Effector memory CD4-positive, alpha-beta T cell (primary cell): ENCODE measurements around the gene TMEM222.
"Not testable (repeated sequence)": the region's sequence is repeated elsewhere in the genome, so short reads cannot be mapped to it uniquely, and the experiment has no call there.

Experiments
- DNase-seq, 3 donors: peaks; one replicate each; pipeline ENCODE4 v3.0.0-alpha.2; 2020
- H3K27ac ChIP-seq: 2 replicates; pipeline ENCODE4 v1.7.0; 2013; ENCODE audit warnings: mild to moderate bottlenecking, low read length, moderate library complexity; ENCODE audit not compliant: insufficient read depth, poor library complexity, severe bottlenecking
- H3K27me3 ChIP-seq: replicated peaks from 2 replicates; pipeline ENCODE4 v1.7.0; 2013; ENCODE audit warnings: mild to moderate bottlenecking, low read length; ENCODE audit not compliant: insufficient read depth, control insufficient read depth, poor library complexity, severe bottlenecking
- H3K36me3 ChIP-seq: 2 replicates; pipeline ENCODE4 v1.7.0; 2013; ENCODE audit warnings: mild to moderate bottlenecking, low read length, moderate library complexity; ENCODE audit not compliant: control insufficient read depth, insufficient read depth
- H3K4me1 ChIP-seq: 2 replicates; pipeline ENCODE4 v1.7.0; 2013; ENCODE audit warnings: low read length, mild to moderate bottlenecking; ENCODE audit not compliant: control insufficient read depth, insufficient read depth, poor library complexity, severe bottlenecking
- H3K4me3 ChIP-seq: 2 replicates; pipeline ENCODE4 v1.7.0; 2013; ENCODE audit warnings: low read length, low read depth, mild to moderate bottlenecking; ENCODE audit not compliant: insufficient read depth, poor library complexity, severe bottlenecking
- H3K9me3 ChIP-seq: 2 replicates; pipeline ENCODE4 v1.7.0; 2013; ENCODE audit warnings: mild to moderate bottlenecking, low read length, moderate library complexity; ENCODE audit not compliant: control insufficient read depth

The TMEM222 gene

DNA sequence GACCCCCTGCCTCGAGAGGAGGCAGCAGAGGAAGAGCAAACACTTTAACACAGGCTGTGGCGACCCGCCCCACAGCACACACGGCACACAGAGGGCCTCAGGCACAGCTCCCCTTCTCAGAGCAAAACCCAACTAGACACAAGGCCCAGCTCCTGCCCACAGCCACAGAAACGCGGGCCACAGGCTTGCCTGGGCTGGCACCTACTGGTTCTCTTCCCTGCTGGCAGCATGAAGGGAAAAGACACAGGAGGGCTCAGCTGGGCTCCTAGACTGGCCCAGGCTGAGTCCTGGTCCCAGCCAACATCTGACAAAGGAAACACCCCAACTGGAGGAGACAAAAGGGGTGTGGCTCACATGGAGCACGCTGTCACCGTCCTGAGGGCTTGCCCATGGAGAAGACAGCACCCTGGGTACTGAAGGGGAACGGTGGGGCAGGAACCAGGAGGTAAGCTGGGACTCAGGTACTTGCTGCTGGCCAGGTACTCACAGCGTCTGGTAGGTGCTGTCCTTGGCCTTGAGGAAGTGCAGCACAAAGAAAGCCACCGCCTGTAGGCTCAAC is 57.7 kb downstream of the TMEM222 start:
- DNase-seq = no peak
- H3K27ac ChIP-seq = no peak overlapping the region
- H3K4me1 ChIP-seq = no peaks in the 10 kb centered on the region
- H3K4me3 ChIP-seq = no peak overlapping the region
- no peaks in the 10 kb centered on the region for H3K9me3 ChIP-seq
- H3K27me3 ChIP-seq = no peaks in the 10 kb centered on the region
- no peaks in the 10 kb centered on the region for H3K36me3 ChIP-seq

DNA sequence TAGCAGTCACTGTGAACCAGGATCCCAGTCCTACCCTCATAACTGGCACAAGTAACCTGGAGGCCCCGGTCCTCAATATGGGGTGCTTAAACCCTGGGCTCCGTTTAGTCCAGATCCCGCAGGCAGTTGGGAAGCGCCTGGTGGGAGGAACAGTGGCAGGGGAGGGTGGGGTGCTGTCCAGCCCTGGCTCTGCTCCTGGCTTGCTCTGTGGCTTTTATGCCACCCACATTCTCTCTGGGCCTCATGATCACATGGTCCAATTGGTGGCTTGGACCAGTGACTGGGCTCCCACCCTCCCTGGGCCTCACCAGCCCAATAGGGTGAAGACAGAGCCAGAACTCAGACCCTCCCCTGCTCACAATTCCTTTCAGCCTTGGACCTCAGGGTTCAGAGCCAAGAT is 58.3 kb downstream of the TMEM222 start:
- Histone ChIP-seq H3K4me1 (no peaks in the 10 kb centered on the region), H3K27ac (no peak overlapping the region), H3K27me3 (no peaks in the 10 kb centered on the region), H3K9me3 (no peaks in the 10 kb centered on the region), H3K4me3 (no peak overlapping the region), H3K36me3 (no peaks in the 10 kb centered on the region)
- DNase-seq = no peak

GRCh38 chr1:27380766-27381733 is 59.1 kb downstream of the TMEM222 start:
- DNase-seq = no peak
- H3K4me3 ChIP-seq = no peak overlapping the region
- H3K4me1 ChIP-seq = no peaks in the 10 kb centered on the region
- H3K36me3 ChIP-seq = no peaks in the 10 kb centered on the region
- H3K9me3 ChIP-seq = no peaks in the 10 kb centered on the region
- no peaks in the 10 kb centered on the region for H3K27me3 ChIP-seq
- H3K27ac ChIP-seq = no peak overlapping the region

DNA sequence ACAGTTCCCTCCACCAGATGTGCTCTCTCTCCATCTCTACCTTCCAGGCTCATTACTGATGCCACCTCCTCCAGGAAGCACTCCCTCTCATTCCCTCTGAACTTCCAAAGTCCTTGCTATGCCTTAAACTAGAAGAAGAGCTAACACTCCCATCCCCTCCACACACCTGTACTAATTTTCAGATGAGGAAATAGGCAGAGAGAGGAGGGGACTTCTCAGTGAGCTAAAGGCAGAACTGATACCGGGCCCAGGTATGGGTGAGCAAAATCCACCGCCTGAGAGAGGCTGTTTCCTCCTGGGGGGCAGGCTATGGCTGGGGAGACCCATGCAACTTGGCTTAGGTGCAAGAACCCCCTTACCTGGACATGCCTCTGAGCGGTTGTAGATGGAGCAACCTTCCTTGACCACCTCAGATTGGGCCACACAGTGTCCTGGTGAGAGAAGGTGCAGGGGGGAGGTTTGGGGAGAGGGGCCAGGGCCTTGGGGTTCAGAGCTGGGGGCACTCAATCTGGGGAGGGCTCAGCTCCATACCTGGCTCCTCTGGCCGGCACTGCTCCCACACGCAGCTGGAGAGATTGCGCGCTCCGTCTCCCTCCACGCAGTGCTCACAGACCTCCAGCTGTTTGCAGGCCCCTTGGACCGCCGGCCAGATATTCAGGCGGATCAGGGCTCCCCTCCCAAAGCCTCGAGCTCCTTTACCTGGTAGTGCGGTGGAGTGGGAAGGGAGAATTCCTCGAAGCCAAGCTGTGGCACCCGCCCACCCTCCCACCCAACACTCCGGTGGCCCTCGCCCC is 60.2 kb downstream of the TMEM222 start:
- no peak overlapping the region for H3K4me3 ChIP-seq
- H3K9me3 ChIP-seq = no peaks in the 10 kb centered on the region
- H3K27ac ChIP-seq = no peak overlapping the region
- H3K4me1 ChIP-seq = no peaks in the 10 kb centered on the region
- DNase-seq = no peak
- no peaks in the 10 kb centered on the region for H3K27me3 ChIP-seq
- H3K36me3 ChIP-seq = no peaks in the 10 kb centered on the region

DNA sequence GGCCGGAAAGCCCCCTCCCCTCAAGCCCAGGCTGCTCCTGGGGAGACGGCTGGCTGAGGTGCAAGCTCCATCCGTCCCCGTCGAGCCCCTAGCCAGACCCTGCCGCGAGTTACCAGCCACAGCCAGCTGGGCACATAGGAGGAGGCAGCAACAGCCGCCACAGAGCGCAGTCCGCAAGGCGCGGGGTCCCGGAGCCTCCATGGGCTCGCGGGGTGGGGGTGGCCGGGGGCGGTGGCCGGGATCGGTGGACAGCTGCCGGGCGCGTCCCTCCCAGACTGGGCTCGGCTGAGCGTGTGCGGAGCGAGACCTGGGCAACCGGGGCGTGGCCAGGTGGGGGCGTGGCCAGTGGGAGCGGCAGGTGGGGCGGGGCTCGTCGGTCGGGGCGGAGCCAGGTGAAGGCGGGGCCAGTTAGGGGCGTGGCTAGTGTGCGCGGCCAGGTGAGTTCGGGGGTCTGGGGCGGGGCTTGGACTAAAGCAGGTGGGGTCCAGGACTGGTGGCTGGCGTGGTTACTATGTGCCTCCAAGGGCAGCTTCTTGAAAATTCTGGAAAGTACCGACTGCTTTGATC is 61.2 kb downstream of the TMEM222 start, which contains the start of gene CD164L2:
CD164L2 (minus strand) TSS at position 295 of the 567 bp plus-strand sequence; CDS start at position 201, 94 bp downstream.
- no peak within 1 kb of the TSS for H3K27ac ChIP-seq
- peak in 2 of 3 donors; percentile 32 to 45 for DNase-seq
- H3K36me3 ChIP-seq = no peaks in the 10 kb centered on the region
- no peaks in the 10 kb centered on the region for H3K27me3 ChIP-seq
- H3K4me3 ChIP-seq = no peak within 1 kb of the TSS
- H3K4me1 ChIP-seq = no peaks in the 10 kb centered on the region
- H3K9me3 ChIP-seq = no peaks in the 10 kb centered on the region

DNA sequence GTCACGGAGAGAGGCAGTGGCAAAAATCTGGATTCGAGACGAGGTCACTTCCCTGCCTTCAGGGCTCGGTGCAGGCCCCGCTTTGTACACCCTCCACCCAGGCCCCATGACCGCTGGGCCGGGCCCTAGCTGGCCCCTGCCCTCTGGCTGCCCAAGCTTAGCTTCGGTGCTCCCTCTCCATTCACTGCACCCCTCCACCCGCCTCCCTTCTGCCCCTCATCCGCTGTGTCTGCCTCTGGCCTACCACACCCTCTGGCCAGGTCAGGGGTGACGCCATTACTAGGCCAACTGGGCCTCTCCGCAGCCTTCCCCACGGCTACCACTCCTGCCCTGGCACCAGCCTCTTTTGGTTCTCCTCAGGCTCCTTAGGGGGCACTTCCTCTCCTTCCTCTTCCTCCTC is 61.7 kb downstream of the TMEM222 start:
- no peaks in the 10 kb centered on the region for H3K27me3 ChIP-seq
- no peak overlapping the region for H3K4me3 ChIP-seq
- H3K27ac ChIP-seq = no peak overlapping the region
- H3K4me1 ChIP-seq = no peaks in the 10 kb centered on the region
- DNase-seq = no peak
- no peaks in the 10 kb centered on the region for H3K36me3 ChIP-seq
- no peaks in the 10 kb centered on the region for H3K9me3 ChIP-seq

DNA sequence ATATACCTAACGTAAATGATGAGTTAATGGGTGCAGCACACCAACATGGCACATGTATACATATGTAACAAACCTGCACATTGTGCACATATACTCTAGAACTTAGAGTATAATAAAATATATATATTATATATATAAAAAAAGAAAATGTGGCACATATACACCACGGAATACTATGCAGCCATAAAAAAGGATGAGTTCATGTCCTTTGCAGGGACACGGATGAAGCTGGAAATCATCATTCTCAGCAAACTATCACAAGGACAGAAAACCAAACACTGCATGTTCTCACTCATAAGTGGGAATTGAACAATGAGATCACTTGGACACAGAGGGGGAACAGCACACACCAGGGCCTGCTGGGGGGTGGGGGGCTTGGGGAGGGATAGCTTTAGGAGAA is 62.8 kb downstream of the TMEM222 start:
- H3K36me3 ChIP-seq = not testable (repeated sequence)

More for the DNA sequence above, 62.8 kb downstream of the TMEM222 start:
- H3K27me3 ChIP-seq, H3K4me1 ChIP-seq, H3K27ac ChIP-seq, H3K9me3 ChIP-seq, H3K4me3 ChIP-seq, DNase-seq: not testable (repeated sequence)
